Epithelial cell of esophagus (primary cell): ENCODE results near the gene BATF2.
A peak's percentile ranks its signal among the peaks of the same experiment; 100 is the strongest.

Experiments used
- DNase-seq: peaks from one replicate; pipeline ENCODE4 v3.0.0; 2010; ENCODE audit warnings: low read depth
- H3K4me3 ChIP-seq: 2 replicates; pipeline ENCODE4 v1.5.1; 2011; ENCODE audit warnings: mild to moderate bottlenecking, low read length, control low read depth
- CTCF ChIP-seq: IDR thresholded peaks from 2 replicates; pipeline ENCODE4 v1.5.1; 2011; ENCODE audit warnings: low read depth, mild to moderate bottlenecking, low read length, control low read depth, inconsistent platforms; ENCODE audit not compliant: insufficient read depth; ENCODE audit errors: missing control alignments

The BATF2 gene

DNA sequence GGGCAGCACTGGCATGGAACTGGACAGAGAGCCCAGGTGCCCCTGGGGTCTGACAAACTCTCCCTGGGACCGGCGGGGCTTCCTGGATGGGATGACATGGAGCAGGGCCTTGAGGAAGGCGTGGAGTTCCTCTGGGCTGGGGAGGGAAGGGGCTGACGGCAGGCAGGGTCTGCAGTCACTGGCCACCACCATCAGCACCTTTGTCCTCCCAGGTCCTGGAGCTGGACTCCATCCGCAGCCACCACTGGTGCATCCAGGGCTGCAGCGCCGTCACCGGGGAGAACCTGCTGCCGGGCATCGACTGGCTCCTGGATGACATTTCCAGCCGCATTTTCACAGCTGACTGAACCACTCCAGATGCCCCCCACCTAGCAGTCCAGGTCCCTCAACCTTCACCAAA lies 24.7 kb upstream of the BATF2 start:
- no peak for TF ChIP-seq CTCF
- H3K4me3 ChIP-seq, result no peak overlapping the region
- no peak for DNase-seq

DNA sequence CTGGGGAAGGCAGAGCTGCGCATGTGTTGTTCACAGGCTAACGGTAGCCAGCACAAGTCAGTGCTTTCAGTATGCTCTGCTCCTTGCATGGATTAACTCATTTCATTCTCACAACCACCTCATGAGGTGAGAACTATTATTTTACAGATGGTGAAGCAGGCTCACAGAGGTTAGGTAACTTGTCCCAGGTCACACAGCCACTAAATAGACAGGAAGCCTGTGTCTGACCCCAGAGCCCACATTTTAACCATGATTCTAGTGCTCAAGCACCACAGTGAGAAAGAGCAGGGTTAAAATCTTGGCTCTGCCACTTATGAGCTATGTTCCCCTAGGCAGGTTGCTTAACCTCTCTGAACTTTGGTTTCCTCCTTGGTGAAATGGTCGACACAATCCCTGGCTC lies 24.2 kb upstream of the BATF2 start:
- no peak for TF ChIP-seq CTCF
- no peak for DNase-seq
- no peak overlapping the region for H3K4me3 ChIP-seq

- DNase-seq, result no peak
- H3K4me3 ChIP-seq, result no peak overlapping the region
- TF ChIP-seq CTCF, result no peak
Measured at GRCh38 chr11:65019824-65020223, 23.1 kb upstream of the BATF2 start.

- H3K4me3 ChIP-seq, result no peak overlapping the region
- TF ChIP-seq CTCF, result no peak
- DNase-seq, result no peak
Measured at GRCh38 chr11:65017937-65018336, 21.2 kb upstream of the BATF2 start.

DNA sequence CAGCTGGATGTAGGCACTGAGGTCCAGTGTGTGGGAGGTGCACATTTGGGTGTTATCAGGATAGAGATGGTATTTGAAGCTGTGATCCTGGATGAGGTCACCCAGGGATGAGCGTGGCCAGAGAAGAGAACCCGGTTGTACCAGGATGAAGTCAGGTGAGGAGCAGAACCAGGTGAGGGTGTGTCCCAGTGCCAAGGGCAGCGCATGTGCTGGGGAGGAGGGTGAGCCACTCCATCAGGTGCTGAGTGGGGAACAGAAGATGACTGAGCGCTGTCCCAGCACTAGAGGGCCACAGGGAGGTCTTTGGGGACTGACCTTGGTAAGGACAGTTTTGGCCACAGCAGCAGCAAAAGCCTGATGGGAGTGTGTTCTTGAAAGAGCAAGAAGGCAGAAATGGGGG lies 19.9 kb upstream of the BATF2 start:
- no peak for TF ChIP-seq CTCF
- DNase-seq, result peak; percentile 30
- H3K4me3 ChIP-seq, result no peak overlapping the region

- H3K4me3 ChIP-seq, result peak overlapping the region; percentile 84
- DNase-seq, result no peak
- no peak for TF ChIP-seq CTCF
Measured at GRCh38 chr11:65014726-65015227, 18.0 kb upstream of the BATF2 start.

DNA sequence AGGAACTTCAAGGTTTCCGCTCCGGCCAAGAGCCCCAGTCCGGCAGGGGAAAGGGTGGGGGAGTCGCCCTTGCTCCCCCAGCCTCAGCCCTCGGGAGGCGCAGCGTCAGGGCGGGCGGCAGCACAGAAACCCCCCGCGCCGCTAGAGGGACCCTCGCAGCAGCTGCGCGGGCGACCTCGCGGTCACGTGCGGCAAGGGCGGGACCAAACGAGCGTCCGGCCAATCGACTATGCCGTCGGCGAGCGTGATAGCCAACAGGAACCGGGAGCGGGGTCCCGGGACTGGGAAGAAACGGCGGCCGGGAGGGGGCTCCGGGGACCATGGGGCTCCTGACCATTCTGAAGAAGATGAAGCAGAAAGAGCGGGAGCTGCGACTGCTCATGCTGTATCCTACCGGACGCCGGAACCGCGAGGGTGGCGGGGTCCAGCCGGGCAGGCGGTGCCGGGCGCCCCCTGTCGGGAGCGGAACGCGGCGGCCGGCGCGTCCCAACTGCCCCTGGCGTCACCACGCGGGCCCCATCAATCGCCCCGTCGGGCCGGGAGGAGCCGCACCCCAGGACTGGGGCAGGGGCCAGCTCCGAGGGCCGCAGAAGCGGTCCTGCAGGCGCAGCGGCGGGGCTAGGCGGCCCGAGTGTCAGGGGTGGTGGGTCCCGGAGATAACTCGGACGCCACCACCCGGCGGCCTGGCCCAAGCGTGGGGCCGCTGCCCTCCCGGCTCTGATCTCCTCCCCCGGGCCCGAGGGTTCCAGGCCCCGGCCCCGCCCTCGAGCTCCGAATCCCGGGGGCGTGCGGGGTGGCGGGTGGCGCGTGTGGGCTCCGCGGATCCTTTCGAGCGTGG lies 17.3 kb upstream of the BATF2 start, which contains the start of gene ARL2:
TSS of gene ARL2 (plus strand) at position 273 of the 838 bp plus-strand sequence. CDS start at position 321, 48 bp downstream.
- DNase-seq, result peak; percentile 87
- TF ChIP-seq CTCF, result peak; percentile 46
- H3K4me3 ChIP-seq, result peak within 1 kb of the TSS; percentile 84
